NB4 (cell line): Measurements from ENCODE around the gene ARHGDIG.

Source experiments
- POLR2A ChIP-seq: IDR thresholded peaks from 2 replicates; pipeline ENCODE4 v1.6.1; 2011; ENCODE audit warnings: mild to moderate bottlenecking; ENCODE audit not compliant: insufficient read length; ENCODE audit errors: extremely low read depth
- TF ChIP-seq, protein P1 (sequence below): IDR thresholded peaks from one replicate; pipeline ENCODE4 v1.5.1; 2012; ENCODE audit warnings: low read depth, low read length

DNA sequence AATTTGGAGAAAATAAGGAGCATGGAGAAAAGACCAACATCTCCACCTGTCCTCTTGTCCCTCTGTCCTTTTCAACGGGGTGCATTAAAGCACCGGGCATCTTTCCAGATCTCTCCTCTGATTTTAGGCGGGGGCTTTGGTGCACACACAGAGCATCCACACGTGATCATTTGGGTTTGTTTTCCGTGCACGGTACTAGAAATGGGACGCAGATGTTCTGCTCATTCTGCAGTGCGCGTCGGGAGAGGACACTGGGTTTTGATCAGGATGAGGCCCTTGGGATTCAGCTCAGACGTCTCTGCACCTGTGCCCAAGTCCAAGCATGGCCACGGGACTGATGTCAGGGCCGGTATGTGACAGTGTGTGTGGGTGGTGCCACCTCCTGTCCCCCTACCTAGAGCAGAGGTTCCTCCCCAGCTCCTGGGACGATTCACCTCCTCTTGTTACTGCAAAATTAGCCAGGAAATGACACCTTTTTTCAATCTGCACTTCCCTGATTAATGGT lies 34.5 kb downstream of the ARHGDIG start:
- TF ChIP-seq, protein P1, sequence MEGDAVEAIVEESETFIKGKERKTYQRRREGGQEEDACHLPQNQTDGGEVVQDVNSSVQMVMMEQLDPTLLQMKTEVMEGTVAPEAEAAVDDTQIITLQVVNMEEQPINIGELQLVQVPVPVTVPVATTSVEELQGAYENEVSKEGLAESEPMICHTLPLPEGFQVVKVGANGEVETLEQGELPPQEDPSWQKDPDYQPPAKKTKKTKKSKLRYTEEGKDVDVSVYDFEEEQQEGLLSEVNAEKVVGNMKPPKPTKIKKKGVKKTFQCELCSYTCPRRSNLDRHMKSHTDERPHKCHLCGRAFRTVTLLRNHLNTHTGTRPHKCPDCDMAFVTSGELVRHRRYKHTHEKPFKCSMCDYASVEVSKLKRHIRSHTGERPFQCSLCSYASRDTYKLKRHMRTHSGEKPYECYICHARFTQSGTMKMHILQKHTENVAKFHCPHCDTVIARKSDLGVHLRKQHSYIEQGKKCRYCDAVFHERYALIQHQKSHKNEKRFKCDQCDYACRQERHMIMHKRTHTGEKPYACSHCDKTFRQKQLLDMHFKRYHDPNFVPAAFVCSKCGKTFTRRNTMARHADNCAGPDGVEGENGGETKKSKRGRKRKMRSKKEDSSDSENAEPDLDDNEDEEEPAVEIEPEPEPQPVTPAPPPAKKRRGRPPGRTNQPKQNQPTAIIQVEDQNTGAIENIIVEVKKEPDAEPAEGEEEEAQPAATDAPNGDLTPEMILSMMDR: no peak
- TF ChIP-seq POLR2A: no peak
